ENCODE results near the gene ZNF414.

The ZNF414 gene

DNA sequence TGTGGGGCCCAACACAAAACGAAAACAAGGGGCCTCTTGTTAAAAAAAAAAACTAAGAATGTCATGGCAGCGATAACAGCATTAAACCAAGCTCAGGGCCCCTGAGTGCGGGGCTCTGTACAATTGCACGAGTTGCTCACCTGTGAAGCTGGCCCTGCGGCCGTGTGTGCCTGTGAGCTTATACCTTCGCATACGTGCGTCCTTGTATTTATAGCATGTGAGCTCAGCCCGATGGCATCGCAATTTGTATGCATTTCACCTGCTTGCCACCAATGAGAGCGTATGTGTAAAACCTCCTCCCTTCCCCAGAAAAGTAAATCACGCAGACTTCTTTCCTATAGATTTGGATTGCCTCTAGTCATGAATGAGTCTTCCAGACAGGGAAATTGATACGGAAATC is 52.1 kb downstream of the ZNF414 start:
- no peak for DNase-seq

DNA sequence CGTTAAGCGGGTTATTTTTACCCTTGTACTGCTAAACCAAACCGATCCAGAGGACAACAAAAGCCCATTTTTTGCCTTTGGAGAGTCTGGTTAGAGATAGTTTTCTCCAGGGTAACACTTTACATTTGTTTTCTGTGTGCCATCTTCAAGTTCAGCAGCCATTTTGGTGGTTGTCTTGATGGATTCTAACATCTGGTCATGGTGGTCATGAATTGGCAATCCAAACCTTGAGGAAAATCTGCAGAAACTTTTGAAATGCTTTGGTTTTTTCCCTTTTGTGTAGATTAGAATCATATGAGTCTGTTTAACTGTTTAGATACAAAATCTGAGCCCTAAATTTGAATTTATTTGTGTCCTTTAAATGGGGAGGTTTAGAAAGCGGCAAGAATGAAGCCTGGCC is 52.6 kb downstream of the ZNF414 start:
- no peak for DNase-seq

DNA sequence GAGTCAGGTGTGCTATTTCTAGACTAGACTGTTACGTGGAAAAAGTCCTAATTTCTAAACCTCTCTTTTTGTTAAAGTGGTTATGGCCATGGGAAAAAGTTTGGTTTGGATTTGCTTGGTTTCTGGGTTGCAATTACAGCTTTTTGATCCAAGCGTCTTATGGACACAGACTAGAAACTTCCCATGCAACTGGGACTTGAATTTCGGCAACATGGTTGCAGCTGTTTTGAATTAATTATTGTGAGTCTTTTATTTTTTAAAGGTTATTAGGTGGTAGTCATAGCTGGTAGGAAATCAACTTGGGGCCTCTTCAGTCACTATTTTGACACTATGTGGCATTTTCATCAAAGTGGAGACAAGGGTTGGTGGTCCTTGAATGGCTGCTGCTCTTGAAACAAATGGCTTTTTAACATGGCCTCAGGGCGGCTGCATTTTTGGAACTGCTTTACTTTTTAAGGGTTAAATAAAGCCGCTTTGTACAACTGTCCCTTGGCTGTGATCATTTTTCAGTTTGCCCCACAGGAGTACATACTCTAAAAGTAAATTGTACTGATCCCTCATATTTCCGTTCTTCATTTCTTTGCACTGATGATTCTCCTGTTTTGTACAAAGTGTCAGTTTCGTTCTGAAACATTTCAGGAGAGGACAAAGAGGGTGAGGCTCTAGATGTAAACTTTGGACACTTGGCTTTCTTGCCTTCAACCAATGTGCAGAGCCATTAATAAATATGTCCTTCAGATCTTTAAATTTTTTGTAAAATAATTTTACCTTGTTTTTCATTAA is 53.3 kb downstream of the ZNF414 start:
- no peak for DNase-seq
